Astrocyte (in vitro differentiated cells and primary cell): ENCODE measurements around the gene DPCD.

Source experiments
- EZH2 ChIP-seq: IDR thresholded peaks from 2 replicates; pipeline ENCODE4 v1.6.1; 2012; ENCODE audit warnings: mild to moderate bottlenecking, low read length, inconsistent platforms; ENCODE audit not compliant: insufficient read depth
- TF ChIP-seq, protein P1 (sequence below): IDR thresholded peaks from 2 replicates; pipeline ENCODE4 v1.5.1; 2011; ENCODE audit warnings: low read depth, mild to moderate bottlenecking, inconsistent platforms, low read length, moderate library complexity; ENCODE audit not compliant: insufficient read depth

- TF ChIP-seq, protein P1, sequence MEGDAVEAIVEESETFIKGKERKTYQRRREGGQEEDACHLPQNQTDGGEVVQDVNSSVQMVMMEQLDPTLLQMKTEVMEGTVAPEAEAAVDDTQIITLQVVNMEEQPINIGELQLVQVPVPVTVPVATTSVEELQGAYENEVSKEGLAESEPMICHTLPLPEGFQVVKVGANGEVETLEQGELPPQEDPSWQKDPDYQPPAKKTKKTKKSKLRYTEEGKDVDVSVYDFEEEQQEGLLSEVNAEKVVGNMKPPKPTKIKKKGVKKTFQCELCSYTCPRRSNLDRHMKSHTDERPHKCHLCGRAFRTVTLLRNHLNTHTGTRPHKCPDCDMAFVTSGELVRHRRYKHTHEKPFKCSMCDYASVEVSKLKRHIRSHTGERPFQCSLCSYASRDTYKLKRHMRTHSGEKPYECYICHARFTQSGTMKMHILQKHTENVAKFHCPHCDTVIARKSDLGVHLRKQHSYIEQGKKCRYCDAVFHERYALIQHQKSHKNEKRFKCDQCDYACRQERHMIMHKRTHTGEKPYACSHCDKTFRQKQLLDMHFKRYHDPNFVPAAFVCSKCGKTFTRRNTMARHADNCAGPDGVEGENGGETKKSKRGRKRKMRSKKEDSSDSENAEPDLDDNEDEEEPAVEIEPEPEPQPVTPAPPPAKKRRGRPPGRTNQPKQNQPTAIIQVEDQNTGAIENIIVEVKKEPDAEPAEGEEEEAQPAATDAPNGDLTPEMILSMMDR: no peak
- TF ChIP-seq EZH2: no peak
These were observed 25.9 kb upstream of the DPCD start for GRCh38 chr10:101562231-101562630.
